Stimulated activated memory B cell treated with anti-CD40 and anti-IgM and Interleukin-4, amounts not matched to agents 10 μg/mL and 1 μg/mL and 100 μg/mL, for 72 hours (primary cell): Measurements from ENCODE around the gene MROH8.
A peak's percentile ranks its signal among the peaks of the same experiment; 100 is the strongest.

ENCODE experiments used
- ATAC-seq: fragments of 150-1000 bp; cut with Tn5 transposase; 2 replicates; pipeline ENCODE4 v1.10.0; 2021
- H3K27ac Mint-ChIP-seq: one replicate; pipeline ENCODE4 v1.8.0; 2022; ENCODE audit warnings: mild to moderate bottlenecking, mixed read lengths
- H3K27me3 Mint-ChIP-seq: one replicate; pipeline ENCODE4 v1.8.0; 2022; ENCODE audit warnings: mixed read lengths
- H3K36me3 Mint-ChIP-seq: one replicate; pipeline ENCODE4 v1.8.0; 2022; ENCODE audit warnings: mixed read lengths
- H3K4me1 Mint-ChIP-seq: one replicate; pipeline ENCODE4 v1.8.0; 2022; ENCODE audit warnings: mixed read lengths
- H3K4me3 Mint-ChIP-seq: one replicate; pipeline ENCODE4 v1.8.0; 2022; ENCODE audit warnings: mild to moderate bottlenecking, moderate library complexity, mixed read lengths
- H3K9me3 Mint-ChIP-seq: one replicate; pipeline ENCODE4 v1.8.0; 2022; ENCODE audit warnings: mixed read lengths

MROH8 gene

GRCh38 chr20:37188787-37189186 is 9.4 kb upstream of the MROH8 start:
- peak overlapping the region; percentile 20 for H3K27ac Mint-ChIP-seq
- peaks cover 57% of the 10 kb centered on the region for H3K4me1 Mint-ChIP-seq
- H3K4me3 Mint-ChIP-seq: no peak overlapping the region
- ATAC-seq: no peak
- H3K27me3 Mint-ChIP-seq: no peaks in the 10 kb centered on the region
- H3K9me3 Mint-ChIP-seq: no peaks in the 10 kb centered on the region
- peaks cover 70% of the 10 kb centered on the region for H3K36me3 Mint-ChIP-seq

DNA sequence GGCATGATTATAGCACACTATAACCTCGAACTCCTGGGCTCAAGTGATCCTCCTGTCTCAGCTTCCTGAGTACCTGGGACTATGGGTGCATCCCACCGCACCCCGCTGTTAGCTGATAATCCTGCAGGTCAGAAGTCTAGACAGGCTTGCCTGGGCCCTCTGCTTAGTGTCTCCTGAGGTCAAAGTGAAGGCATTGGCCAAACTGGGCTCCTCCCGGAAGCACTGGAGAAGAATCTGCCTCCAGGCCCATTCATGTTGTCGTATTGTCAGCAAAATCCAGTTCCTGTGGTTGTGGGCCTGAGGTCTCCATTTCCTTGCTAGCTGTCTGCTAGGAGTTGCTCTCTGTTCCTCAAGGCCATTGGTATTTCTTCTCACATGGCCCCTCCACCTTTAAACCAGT is 6.3 kb upstream of the MROH8 start:
- no peak overlapping the region for H3K27ac Mint-ChIP-seq
- H3K27me3 Mint-ChIP-seq: no peaks in the 10 kb centered on the region
- no peaks in the 10 kb centered on the region for H3K9me3 Mint-ChIP-seq
- peaks cover 63% of the 10 kb centered on the region for H3K36me3 Mint-ChIP-seq
- peaks cover 70% of the 10 kb centered on the region for H3K4me1 Mint-ChIP-seq
- ATAC-seq: no peak
- H3K4me3 Mint-ChIP-seq: no peak overlapping the region

- H3K9me3 Mint-ChIP-seq: no peaks in the 10 kb centered on the region
- H3K4me3 Mint-ChIP-seq: peak overlapping the region; percentile 94
- H3K27me3 Mint-ChIP-seq: no peaks in the 10 kb centered on the region
- H3K27ac Mint-ChIP-seq: peak overlapping the region; percentile 99
- peaks cover 54% of the 10 kb centered on the region for H3K4me1 Mint-ChIP-seq
- no peak for ATAC-seq
- H3K36me3 Mint-ChIP-seq: peaks cover 25% of the 10 kb centered on the region
Observed at GRCh38 chr20:37179683-37180524, 556 bp upstream of the MROH8 start.

DNA sequence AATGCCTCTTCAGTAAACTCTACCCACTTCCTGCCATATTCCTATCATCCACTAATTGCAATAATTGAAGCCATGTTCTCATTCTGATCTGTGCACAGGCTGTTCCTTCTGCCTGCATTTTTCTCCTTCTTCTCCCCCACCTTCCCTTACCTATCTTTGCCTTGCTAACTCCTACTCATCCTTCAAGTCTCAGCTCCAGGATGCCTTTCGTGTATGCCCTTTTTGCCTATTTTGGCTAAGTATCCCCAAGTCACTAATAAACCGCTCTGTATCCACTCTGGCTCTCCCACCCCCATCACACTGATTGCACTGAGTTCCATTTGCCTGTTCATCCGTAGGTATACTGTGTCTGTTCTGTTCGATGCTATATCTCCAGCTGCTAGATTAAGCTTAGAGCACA is 6.5 kb downstream of the MROH8 start:
- Mint-ChIP-seq H3K27ac (no peak overlapping the region), H3K27me3 (no peaks in the 10 kb centered on the region), H3K9me3 (no peaks in the 10 kb centered on the region), H3K4me3 (no peak overlapping the region), H3K36me3 (peaks cover 32% of the 10 kb centered on the region), H3K4me1 (peaks cover under 1% of the 10 kb centered on the region)
- no peak for ATAC-seq

GRCh38 chr20:37166867-37167266 is 12.5 kb downstream of the MROH8 start:
- peaks cover 21% of the 10 kb centered on the region for H3K36me3 Mint-ChIP-seq
- no peaks in the 10 kb centered on the region for H3K27me3 Mint-ChIP-seq
- no peaks in the 10 kb centered on the region for H3K9me3 Mint-ChIP-seq
- H3K27ac Mint-ChIP-seq: no peak overlapping the region
- H3K4me1 Mint-ChIP-seq: no peaks in the 10 kb centered on the region
- ATAC-seq: no peak
- H3K4me3 Mint-ChIP-seq: no peak overlapping the region

- no peak overlapping the region for H3K4me3 Mint-ChIP-seq
Observed at GRCh38 chr20:37165031-37165430, 14.3 kb downstream of the MROH8 start.

GRCh38 chr20:37163832-37164554 is 15.4 kb downstream of the MROH8 start:
- Mint-ChIP-seq H3K27me3 (no peaks in the 10 kb centered on the region), H3K9me3 (no peaks in the 10 kb centered on the region), H3K36me3 (peaks cover 14% of the 10 kb centered on the region), H3K4me1 (no peaks in the 10 kb centered on the region), H3K4me3 (no peak overlapping the region), H3K27ac (no peak overlapping the region)
- no peak for ATAC-seq

More at GRCh38 chr20:37165031-37165430, 14.3 kb downstream of the MROH8 start:
- Mint-ChIP-seq H3K4me1 (no peaks in the 10 kb centered on the region), H3K9me3 (no peaks in the 10 kb centered on the region), H3K36me3 (peaks cover 14% of the 10 kb centered on the region), H3K27me3 (no peaks in the 10 kb centered on the region), H3K27ac (no peak overlapping the region)
- no peak for ATAC-seq

- no peak overlapping the region for H3K4me3 Mint-ChIP-seq
- H3K27ac Mint-ChIP-seq: no peak overlapping the region
- no peak for ATAC-seq
- H3K36me3 Mint-ChIP-seq: peaks cover 10% of the 10 kb centered on the region
- H3K9me3 Mint-ChIP-seq: no peaks in the 10 kb centered on the region
- H3K27me3 Mint-ChIP-seq: no peaks in the 10 kb centered on the region
- H3K4me1 Mint-ChIP-seq: no peaks in the 10 kb centered on the region
Observed at GRCh38 chr20:37162646-37163045, 16.7 kb downstream of the MROH8 start.

DNA sequence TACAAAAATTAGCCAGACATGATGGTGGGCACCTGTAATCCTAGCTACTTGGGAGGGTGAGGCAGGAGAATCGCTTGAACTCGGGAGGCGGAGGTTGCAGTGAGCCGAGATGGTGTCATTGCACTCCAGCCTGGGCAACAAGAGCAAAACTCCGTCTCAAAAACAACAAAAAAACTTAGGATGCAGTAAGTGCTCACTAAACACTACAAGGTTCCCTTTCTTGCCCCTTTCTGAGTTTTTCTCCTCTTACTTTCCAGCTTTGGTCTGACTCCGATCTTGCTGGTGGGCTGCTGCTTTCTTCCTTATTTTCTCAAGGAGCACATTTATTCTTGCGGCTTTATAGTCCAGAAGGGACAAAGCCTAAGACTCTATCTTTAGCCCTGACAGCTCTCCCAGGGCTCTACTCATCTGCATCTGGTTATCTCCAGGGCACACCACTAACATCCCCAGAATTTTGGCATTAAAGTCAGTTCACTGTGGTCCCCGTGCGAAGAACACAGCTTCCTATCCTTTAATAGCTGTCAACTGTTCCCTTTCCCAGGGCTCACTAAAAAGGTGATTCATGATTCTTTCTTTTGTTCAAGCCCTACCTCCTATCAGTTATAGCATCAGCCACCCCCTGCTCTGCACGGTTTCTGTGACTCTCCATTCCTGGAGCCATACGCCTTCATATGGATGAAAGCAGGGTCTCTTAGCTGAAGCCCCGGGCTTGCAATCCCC is 17.4 kb downstream of the MROH8 start:
- Mint-ChIP-seq H3K36me3 (peaks cover 3% of the 10 kb centered on the region), H3K4me3 (no peak overlapping the region)

DNA sequence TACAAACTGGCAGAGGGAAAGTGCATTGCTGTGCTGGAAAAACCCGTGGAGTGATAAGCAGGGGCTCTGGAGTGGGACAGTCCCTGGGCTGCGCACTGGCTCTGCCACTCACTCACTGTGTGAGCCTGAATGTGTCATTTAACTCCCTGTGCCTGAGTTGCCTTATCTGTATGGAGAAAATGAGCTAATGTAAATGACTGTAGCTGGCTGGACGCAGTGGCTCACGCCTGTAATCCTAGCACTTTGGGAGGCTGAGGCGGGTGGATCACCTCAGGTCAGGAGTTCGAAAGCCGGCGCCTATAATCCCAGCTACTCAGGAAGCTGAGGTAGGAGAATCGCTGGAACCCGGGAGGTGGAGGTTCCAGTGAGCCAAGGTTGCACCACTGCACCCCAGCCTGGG is 18.7 kb downstream of the MROH8 start:
- Mint-ChIP-seq H3K27ac (no peak overlapping the region), H3K4me1 (no peaks in the 10 kb centered on the region), H3K27me3 (no peaks in the 10 kb centered on the region), H3K36me3 (no peaks in the 10 kb centered on the region), H3K9me3 (no peaks in the 10 kb centered on the region), H3K4me3 (no peak overlapping the region)
- ATAC-seq: no peak

More for the DNA sequence above, 17.4 kb downstream of the MROH8 start:
- Mint-ChIP-seq H3K9me3 (no peaks in the 10 kb centered on the region), H3K4me1 (no peaks in the 10 kb centered on the region), H3K27ac (no peak overlapping the region), H3K27me3 (no peaks in the 10 kb centered on the region)
- no peak for ATAC-seq

- no peak for ATAC-seq
- no peaks in the 10 kb centered on the region for H3K27me3 Mint-ChIP-seq
- H3K4me1 Mint-ChIP-seq: no peaks in the 10 kb centered on the region
Observed at GRCh38 chr20:37158248-37158647, 21.1 kb downstream of the MROH8 start.

DNA sequence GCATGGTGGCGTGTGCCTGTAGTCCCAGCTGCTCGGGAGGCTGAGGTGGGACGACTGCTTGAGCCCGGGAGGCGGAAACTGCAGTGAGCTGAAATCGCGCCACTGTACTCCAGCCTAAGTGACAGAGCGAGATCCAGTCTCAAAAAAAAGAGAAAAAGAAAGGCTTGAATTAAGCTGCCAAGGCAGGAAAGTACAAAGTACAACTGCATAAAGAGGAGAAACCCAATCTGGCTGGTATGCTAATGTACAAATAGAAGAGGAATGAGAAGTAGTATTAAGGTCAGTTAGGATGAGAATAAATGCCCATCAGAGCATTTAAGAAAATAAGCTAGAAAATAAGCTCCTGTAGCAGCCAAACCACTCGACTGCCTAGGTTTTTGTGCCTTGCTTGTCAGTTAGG is 23.4 kb downstream of the MROH8 start:
- H3K27ac Mint-ChIP-seq: no peak overlapping the region
- H3K4me1 Mint-ChIP-seq: no peaks in the 10 kb centered on the region
- H3K4me3 Mint-ChIP-seq: no peak overlapping the region
- no peak for ATAC-seq
- H3K36me3 Mint-ChIP-seq: peaks cover 12% of the 10 kb centered on the region
- H3K9me3 Mint-ChIP-seq: no peaks in the 10 kb centered on the region
- no peaks in the 10 kb centered on the region for H3K27me3 Mint-ChIP-seq

More at GRCh38 chr20:37158248-37158647, 21.1 kb downstream of the MROH8 start:
- Mint-ChIP-seq H3K9me3 (no peaks in the 10 kb centered on the region), H3K4me3 (no peak overlapping the region), H3K36me3 (peaks cover 8% of the 10 kb centered on the region), H3K27ac (no peak overlapping the region)

DNA sequence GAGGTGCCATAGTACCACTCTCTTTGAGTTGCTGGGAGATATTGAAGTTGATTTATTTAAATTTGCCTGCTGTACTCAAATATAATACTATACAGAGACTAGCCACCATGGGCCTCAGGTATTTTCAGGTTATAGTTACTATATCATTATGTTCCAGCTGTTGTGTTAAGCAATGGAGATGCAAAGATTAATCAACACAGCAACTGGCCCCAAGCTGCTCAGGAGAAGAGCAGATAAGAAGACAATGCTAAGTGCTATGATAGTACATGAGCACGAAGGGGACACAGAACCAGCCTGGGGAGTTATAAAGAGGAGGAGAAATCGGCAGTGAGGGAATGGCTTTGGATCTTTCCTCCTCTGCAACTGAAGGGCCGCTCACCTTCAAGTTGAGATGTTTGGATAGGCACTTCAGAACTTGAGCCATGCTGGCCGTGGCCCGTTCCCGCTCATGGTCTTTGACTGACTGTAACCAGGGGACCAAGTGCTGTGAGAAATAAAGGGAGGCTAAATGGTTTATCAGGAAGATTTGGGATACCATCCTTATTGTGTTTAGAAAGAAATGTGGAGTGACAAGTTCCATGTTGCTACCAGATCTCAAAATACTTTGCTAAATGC is 24.6 kb downstream of the MROH8 start:
- Mint-ChIP-seq H3K36me3 (peaks cover 12% of the 10 kb centered on the region), H3K4me1 (no peaks in the 10 kb centered on the region), H3K27me3 (no peaks in the 10 kb centered on the region), H3K4me3 (no peak overlapping the region), H3K9me3 (no peaks in the 10 kb centered on the region), H3K27ac (no peak overlapping the region)
- ATAC-seq: no peak

- no peak overlapping the region for H3K27ac Mint-ChIP-seq
- H3K4me3 Mint-ChIP-seq: no peak overlapping the region
- no peaks in the 10 kb centered on the region for H3K9me3 Mint-ChIP-seq
- ATAC-seq: no peak
- no peaks in the 10 kb centered on the region for H3K4me1 Mint-ChIP-seq
- no peaks in the 10 kb centered on the region for H3K27me3 Mint-ChIP-seq
- H3K36me3 Mint-ChIP-seq: peaks cover 12% of the 10 kb centered on the region
Observed at GRCh38 chr20:37152284-37152683, 27.1 kb downstream of the MROH8 start.

- H3K4me1 Mint-ChIP-seq: no peaks in the 10 kb centered on the region
- no peak for ATAC-seq
- no peak overlapping the region for H3K27ac Mint-ChIP-seq
- H3K36me3 Mint-ChIP-seq: peaks cover 12% of the 10 kb centered on the region
- no peaks in the 10 kb centered on the region for H3K27me3 Mint-ChIP-seq
- H3K4me3 Mint-ChIP-seq: no peak overlapping the region
- no peaks in the 10 kb centered on the region for H3K9me3 Mint-ChIP-seq
Observed at GRCh38 chr20:37151529-37151928, 27.8 kb downstream of the MROH8 start.
